Cardiac septum (tissue), 1 donor: ENCODE results near the gene RBM6. TPM values are rescaled to one million over a fixed set of nuclear protein-coding genes. Genes with fewer than 3 reads are reported as not detected.
"Not testable (repeated sequence)": the region's sequence is repeated elsewhere in the genome, so short reads cannot be mapped to it uniquely, and the experiment has no call there.

Experiments used
- DNase-seq: peaks from one replicate; pipeline ENCODE4 v3.0.0-alpha.2; 2020; ENCODE audit warnings: low spot score
- intact Hi-C: fragments of 100-400 bp; cut with DNase I; formaldehyde crosslinking; loops from one replicate; pipeline ENCODE4 v1.14.0; 2022
- total RNA-seq: library from RNA; stranded (reverse); fragmentation: NEBNext Ultra II Directional; extraction: Animal tissue kit (Norgen Biotek cat#: 25700); gene quantifications from one replicate; pipeline ENCODE4 v1.2.1, GENCODE V29; 2021
- donor health status: DM: no; HTN: no; CAD: no.

RBM6 gene
- total RNA-seq, 1 donor from 2014 or later = 37.9 TPM

DNA sequence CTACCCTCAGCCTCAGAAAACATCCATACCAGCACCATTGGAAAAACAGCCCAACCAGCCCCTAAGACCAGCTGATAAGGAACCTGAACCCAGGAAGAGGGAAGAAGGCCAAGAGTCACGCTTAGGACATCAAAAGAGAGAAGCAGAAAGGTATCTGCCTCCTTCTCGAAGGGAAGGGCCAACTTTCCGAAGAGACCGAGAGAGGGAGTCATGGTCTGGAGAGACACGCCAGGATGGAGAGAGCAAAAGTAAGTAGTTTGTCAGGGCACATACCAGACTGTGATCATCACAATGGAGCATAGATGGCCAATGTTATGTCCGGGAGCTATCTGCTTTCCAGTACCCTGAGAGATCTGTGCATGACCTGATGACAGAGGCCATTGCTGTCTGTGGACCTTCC lies 117.8 kb downstream of the RBM6 start:
- DNase-seq = no peak
- intact Hi-C loops = no loop called here

DNA sequence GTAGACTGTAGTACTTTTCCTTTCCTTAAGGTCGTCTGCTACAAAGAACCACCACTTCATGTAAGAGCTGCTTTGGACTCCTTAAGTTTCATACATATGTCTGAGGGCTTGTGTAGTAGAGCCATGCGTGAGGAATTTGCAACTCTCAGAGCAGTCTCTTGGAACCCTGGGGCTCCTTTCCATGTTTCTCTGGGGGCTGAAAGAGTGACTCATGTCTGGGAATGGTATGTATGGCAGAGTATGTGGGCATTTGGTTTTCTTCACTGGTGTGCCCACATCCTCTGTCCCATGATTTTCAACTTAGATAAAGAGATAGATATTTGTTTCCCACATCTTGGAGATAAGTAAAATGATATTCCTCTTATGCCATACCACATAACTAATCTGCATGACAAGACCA lies 128.2 kb downstream of the RBM6 start:
- no peak for DNase-seq
- intact Hi-C loops = no loop called here

DNA sequence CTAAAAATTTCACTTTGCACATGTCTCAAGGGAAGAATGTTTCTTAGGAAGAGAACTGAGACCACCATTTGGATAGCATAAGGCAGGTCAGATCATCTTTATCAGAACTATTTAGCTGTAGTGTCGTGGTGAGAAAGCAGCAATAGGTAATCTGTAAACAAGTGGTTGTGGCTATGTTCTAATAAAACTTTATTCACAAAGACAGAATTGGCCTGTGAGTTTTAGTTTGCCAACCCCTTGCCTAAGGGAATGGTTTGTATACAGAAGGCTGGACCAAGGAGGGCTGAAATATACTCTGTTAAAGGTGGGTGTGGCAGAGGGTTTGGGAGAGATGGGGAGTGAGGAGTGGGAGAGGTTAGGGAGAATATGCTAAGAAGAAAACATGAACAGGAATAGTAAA lies 138.1 kb downstream of the RBM6 start:
- intact Hi-C loops = no loop called here
- DNase-seq = no peak

DNA sequence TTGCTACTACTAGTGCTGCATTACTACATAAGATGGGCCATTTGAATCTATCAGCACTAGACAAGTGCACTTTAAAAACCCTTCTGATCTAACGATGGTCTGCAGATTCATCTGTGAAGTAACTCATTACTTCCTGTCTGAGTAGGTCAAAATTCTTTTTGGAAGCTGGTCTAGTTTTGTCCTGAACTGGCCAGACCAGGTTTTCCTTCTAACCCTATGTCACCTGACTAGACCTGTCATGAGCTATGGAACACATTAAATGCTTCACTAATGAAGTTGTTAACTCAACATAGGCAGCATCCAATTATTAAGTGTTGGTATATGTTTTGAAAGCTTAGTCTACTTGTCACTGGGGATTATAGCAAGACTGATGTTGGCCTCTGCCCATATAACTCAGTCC lies 138.7 kb downstream of the RBM6 start:
- no peak for DNase-seq
- intact Hi-C loops = no loop called here

DNA sequence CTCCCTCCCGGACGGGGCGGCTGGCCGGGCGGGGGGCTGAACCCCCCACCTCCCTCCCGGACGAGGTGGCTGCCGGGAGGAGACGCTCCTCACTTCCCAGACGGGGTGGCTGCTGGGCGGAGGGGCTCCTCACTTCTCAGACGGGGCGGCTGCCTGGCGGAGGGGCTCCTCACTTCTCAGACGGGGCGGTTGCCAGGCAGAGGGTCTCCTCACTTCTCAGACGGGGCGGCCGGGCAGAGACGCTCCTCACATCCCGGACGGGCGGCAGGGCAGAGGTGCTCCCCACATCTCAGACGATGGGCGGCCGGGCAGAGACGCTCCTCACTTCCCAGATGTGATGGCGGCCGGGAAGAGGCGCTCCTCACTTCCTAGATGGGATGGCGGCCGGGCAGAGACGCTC lies 145.0 kb downstream of the RBM6 start:
- not testable (repeated sequence) for DNase-seq
- intact Hi-C loops = loop anchor here (10.0 kb wide), 1 partner anchor 140 kb away; the partner anchor contains the start of gene RBM6

DNA sequence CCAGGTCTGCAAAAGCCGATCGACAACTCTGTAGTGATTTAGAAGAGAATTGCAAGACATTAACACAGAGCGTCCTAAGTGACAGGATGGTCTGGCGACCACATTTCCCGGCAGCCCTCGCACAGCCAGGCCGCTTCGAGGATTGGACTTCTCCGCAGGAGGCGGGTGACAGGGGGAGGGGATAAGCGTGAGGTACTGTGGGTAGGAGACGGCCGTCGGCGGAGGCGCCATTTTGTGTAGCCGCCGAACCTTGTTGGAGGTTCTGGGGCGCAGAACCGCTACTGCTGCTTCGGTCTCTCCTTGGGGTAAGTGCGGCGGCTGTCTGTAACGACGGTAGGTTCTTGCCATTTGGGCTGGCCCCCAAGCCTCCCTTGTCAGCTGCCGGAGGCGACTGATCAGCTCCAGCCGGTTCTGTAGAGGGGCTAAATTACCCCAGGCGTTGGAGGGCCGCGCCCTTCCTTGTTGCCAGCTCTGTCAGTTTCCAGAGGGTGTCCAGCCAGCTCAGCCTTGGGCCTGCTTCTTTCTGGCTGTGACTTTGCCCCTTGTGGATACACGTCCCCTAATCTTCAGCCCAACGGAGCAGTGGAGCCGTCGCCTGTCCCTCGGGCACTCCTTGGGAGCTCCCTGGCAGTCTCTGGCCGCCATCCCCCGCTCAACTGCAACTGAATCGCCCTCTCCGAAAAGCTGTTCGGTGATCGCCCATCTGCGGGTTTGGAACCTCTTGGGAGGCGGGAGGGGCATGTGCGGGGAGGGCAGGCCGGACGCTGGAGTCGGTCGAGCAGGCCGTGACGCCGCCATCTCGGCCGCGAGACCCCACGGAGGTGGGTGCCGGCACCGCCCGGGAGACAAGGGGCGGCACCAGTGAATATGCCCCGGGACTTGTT lies 149.0 kb downstream of the RBM6 start, which contains the start of gene RBM5:
Gene RBM5 (plus strand): TSS at position 195 of the 884 bp plus-strand sequence. CDS start 1,516 bp downstream, outside the sequence.
- intact Hi-C loops = loop anchor here (10.0 kb wide), 1 partner anchor 144 kb away; the partner anchor contains the start of gene RBM6
- peak; percentile 98 for DNase-seq

DNA sequence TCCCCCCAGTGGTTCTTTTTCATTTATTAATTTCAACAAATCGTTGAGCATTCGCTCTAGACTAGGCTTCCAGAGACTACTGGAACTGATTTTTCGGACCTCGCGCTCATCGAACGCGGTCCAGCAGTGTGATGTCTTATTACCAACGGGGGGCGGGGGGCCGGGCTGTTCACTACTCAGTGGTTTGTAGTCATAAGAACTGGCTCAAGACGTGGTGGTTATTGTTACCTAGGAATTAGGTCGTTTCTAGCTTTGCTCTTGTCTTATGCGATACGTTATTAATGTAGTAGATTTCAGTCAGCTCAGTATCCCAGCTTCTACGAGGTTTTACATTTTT lies 149.6 kb downstream of the RBM6 start:
- intact Hi-C loops = loop anchor here (10.0 kb wide), 1 partner anchor 145 kb away; the partner anchor contains the start of gene RBM6
- no peak for DNase-seq

DNA sequence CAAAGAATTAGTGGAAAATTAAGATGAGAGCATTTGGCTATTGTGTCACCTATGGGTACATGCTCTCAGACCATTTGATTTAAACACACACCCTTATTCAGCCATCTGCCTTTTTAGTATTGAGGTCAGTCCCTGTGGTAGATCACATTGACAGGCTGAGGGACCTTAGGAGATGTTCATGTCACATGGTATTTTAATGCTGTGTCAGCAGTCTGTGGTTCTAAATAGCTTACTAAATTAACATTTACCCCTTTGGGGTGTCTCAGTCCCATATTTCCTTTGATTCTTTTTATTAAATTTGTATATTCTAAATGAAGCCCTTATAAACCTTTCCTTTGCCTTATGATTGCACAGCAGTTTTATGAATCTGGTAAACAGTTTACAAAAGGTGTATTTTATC lies 151.0 kb downstream of the RBM6 start:
- DNase-seq = no peak
- intact Hi-C loops = no loop called here

DNA sequence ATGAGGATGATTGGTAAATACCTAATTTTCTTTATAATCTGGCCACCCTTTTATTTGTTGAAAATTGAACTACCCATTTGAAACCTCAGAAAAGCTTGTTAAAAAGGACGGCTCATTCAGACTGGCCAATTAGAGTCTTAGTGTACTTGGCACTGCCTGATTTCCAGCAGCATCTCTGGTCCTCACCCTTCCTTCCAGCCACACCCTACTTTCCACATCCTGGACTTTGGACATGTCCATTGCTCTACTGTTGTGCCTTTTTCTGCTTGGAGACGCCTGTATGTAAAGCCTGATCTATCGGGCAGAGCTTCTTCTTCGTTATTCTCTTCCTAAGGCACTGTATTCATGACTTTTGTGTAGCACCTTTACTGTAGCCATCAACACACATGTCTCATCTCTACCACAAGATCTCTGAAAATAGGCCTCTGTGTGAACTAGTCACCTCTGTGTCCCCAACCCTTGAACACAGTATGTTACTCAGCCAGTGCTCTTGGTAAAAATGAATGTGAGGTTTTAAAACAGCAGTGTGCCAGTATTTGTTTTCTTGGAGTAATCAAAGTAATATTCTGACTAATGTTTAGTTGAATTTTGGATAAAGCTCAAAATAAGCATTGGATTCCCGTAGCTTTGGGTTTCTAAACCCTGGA lies 155.5 kb downstream of the RBM6 start:
- no peak for DNase-seq
- intact Hi-C loops = no loop called here

DNA sequence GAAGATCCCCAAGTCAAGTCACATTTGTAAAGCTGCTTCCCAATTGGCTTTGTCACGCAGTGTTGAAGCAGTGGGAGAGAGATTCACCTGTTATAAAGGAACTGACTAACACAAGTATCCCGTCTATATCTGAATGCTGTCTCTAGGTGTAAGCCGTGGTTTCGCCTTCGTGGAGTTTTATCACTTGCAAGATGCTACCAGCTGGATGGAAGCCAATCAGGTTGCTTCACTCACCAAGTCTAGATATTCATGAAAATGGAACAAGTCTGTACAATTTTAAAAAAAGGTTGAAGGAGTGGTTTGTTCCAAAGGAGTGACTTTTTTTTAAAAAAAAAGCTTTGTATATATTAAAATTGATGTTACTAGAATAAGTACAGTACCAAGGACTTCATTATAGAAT lies 160.4 kb downstream of the RBM6 start:
- intact Hi-C loops = no loop called here
- no peak for DNase-seq

DNA sequence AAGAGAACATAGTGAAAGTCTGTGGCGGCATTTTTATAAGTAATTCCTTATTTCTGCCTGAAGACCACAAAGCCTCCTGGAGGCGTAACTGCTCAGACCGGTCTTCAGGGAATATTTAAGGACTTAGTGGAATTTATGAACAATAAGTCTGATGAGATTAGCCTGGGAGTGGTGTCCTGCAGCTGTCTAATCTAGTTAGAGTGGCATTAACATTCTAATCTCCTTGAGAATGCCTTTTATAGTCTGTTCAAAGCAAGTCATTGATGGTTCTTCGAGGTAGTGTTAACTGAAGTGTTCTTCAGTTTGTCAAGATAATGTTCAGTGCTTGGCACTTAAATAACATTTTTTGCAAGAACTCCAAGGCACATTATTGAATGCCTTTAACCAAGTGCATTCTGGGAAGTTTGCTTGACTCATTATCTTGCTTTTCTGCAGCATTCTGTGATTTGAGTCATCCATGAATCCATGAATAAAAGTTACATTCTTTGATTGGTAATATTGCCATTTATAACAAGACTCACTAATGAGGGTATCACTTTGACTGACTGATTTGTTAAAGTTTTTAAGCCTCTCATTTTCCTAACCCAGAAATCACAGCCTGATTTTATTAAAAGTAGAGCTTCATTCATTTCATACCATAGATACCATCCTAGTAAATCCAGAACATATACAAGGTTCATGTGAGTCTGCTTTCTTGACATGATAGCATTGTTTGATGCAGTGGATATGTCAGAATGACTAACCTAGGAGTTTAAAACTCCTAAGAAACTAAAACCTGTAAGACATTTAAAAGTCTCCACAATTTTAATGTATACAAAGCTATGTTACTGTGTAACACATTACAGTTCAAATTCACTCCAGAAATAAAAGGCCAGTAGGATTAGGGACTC lies 161.3 kb downstream of the RBM6 start:
- intact Hi-C loops = no loop called here
- DNase-seq = no peak

DNA sequence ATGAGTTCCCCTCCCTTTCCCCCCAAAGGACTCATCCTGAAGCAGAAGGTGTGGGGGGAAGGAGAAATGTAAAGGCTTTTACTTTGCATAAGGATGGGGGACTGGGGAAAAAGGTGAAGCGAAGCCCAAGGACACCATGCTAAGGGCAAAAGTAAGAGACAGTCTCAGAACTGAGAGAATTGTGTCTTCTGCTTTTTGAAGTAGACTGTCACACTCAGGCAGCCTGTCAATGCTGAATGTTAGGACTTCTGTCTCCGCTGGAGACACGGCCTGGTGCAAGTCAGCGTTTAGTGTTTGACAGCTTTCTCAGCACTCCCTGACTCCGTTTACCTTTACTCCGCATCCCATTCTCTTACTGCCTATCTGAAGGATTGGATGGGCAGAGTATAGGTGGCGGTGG lies 162.6 kb downstream of the RBM6 start:
- intact Hi-C loops = no loop called here

DNA sequence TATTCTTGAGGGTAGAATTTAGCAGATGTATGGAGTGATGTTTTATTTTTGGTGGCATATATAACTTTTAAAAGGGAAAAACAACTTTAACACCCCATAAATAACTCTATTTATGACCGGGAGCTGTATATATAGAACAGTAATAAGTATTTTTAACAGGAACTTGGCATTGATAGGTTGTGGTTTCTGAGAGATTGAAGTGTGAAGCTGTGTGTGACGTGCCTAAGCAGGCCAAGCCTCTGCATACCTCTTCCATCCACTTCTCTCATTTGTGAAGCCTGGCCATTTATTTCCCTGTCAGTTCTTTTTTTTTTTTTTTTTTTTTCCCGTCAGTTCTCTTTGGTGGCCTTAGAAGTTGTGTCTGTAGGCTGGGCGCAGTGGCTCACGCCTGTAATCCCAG lies 171.8 kb downstream of the RBM6 start:
- intact Hi-C loops = no loop called here
- no peak for DNase-seq

More for the DNA sequence above, 162.6 kb downstream of the RBM6 start:
- no peak for DNase-seq

DNA sequence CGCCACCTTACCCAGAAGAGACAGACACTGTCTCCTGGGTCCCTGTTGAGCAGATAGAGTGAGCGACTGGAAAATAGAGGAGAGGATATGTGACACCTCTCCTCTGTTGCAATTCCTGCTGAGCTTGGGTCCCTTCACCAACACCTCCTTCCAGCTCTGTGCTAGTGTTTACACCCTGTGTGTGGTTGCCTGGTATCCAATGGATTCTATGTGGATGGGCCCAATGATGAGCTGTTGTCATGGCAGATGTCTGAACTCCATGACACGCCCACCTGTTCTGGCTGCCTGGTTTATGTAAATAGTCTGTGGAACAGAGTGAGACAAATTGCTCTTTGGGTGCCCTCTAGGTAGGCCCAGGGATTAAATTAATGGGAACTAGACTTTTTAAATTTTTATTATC lies 172.5 kb downstream of the RBM6 start:
- intact Hi-C loops = no loop called here
- no peak for DNase-seq

DNA sequence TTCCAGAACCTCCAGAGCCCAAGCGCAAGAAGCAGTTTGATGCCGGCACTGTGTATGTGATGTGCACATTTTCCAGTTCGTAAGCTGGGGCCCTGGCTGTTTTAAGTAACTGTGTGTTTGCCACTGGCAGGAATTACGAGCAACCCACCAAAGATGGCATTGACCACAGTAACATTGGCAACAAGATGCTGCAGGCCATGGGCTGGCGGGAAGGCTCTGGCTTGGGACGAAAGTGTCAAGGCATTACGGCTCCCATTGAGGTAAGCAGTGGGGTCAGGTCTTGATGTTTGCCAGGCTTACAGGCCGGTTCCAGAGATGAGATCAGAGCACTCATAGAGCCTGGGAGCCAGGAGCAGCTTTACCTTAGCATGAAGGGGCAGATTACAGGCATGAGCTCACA lies 177.2 kb downstream of the RBM6 start:
- intact Hi-C loops = no loop called here
- DNase-seq = no peak

DNA sequence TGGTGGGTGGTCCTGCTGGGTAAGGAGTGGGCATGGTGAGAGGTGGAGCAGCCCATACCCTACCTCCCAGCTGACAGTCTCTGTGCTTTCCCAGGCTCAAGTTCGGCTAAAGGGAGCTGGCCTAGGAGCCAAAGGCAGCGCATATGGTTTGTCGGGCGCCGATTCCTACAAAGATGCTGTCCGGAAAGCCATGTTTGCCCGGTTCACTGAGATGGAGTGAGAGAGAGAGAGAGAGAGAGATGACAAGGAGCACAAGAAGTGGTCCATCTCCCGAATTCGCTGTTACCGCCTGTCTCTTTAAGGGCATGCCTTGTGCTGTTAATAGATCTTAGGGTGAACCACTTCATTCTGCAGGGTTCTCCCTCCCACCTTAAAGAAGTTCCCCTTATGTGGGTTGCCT lies 178.3 kb downstream of the RBM6 start:
- intact Hi-C loops = no loop called here
- DNase-seq = no peak

DNA sequence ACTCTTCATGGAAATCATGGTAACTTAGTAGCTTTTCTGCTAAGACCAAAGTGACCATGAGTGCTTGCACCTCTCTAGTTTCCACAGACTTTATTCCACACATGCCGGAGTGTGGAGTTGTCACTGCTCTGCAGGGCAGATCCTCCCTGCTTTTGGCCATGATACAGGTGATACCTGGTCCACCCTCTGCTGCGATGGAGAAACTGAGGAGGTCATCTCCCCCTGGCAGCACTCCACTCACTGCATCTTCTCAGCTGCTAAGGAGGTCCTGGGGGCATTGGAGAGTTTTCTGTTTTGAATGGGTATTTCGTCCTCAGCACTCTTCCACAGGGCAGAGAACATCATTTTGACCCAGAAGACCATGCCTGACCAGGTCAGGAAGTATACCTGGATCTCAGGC lies 179.8 kb downstream of the RBM6 start:
- DNase-seq = no peak
- intact Hi-C loops = loop anchor here (2.0 to 5.0 kb wide), 2 partner anchors 105 to 153 kb away; no protein-coding TSS in a partner anchor

DNA sequence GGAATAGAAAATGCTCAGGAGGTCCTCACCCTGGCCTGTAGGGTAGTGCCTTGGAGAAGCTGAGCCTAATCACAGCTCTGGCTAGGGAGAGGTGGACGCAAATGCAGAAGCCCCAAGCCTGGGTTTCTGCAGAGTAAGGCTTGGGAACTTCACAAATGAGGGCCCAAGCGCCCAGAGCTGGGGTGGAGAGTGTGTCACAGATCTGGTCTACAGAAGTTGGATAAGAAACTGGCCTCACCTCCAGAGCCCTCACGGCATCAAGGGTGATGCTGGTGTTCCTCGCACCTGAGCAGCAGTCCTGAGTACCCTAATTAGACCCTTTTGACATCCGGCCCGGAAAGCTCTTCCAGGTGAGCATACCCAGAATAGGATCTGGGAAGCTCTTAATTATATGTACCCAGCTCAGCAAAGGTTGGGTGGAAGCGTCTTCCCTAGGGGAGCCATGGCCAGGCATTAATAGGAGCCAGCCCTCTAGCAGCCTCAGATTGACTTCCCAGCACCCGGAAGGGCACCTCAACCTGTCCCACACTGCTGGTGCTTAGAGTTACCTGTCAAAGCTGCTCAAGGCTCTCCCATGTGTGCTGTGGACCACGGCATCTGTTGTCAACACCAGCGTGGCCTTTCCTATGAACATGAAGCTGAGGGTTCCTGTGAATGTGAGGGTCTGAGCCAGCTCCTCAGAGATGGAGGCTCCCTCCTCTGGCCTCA lies 180.6 kb downstream of the RBM6 start:
- intact Hi-C loops = loop anchor here (1.0 to 5.0 kb wide), 3 partner anchors 69 to 152 kb away; no protein-coding TSS in a partner anchor
- DNase-seq = no peak
